Neural cell (in vitro differentiated cells): Measurements from ENCODE around the gene TUBA8. TPM values are rescaled to one million over a fixed set of nuclear protein-coding genes. Genes with fewer than 3 reads are reported as not detected.

ENCODE experiments used
- H2AFZ ChIP-seq: fragments of 200-600, 300-800 bp; sonication (generic), shearing (Covaris generic); 2 replicates; pipeline ENCODE4 v1.6.0; 2014; ENCODE audit warnings: low read depth, mild to moderate bottlenecking, antibody characterized with exemption, low read length, moderate library complexity
- H3F3A ChIP-seq: fragments of 200-600 bp; shearing (Covaris generic); 2 replicates; pipeline ENCODE4 v1.6.1; 2016; ENCODE audit warnings: mild to moderate bottlenecking, moderate library complexity, mixed read lengths, antibody characterized with exemption, low read length; ENCODE audit not compliant: insufficient read depth, poor library complexity, severe bottlenecking
- H3K27ac ChIP-seq: fragments of 200-600, 300-800 bp; sonication (generic), shearing (Covaris generic); 2 replicates; pipeline ENCODE4 v1.5.1; 2014; ENCODE audit warnings: mild to moderate bottlenecking, low read length, moderate library complexity
- H3K27me3 ChIP-seq: fragments of 300-800, 200-600 bp; sonication (generic), shearing (Covaris generic); 2 replicates; pipeline ENCODE4 v1.6.0; 2014; ENCODE audit warnings: mild to moderate bottlenecking, low read depth, low read length, moderate library complexity; ENCODE audit not compliant: insufficient read depth
- H3K36me3 ChIP-seq: fragments of 300-800, 200-600 bp; sonication (generic), shearing (Covaris generic); 2 replicates; pipeline ENCODE4 v1.5.1; 2014; ENCODE audit warnings: mild to moderate bottlenecking, antibody characterized with exemption, low read length, moderate library complexity; ENCODE audit not compliant: insufficient read depth
- H3K4me2 ChIP-seq: fragments of 300-800, 200-600 bp; sonication (generic), shearing (Covaris generic); 2 replicates; pipeline ENCODE4 v1.6.0; 2014; ENCODE audit warnings: mild to moderate bottlenecking, low read length
- H3K4me3 ChIP-seq: fragments of 300-800, 200-600 bp; sonication (generic), shearing (Covaris generic); 2 replicates; pipeline ENCODE4 v1.5.1; 2014; ENCODE audit warnings: mild to moderate bottlenecking, low read length, moderate library complexity
- H3K79me2 ChIP-seq: fragments of 200-600 bp; shearing (Covaris generic); replicated peaks from 2 replicates; pipeline ENCODE4 v1.6.0; 2014; ENCODE audit warnings: mild to moderate bottlenecking, low read length, moderate library complexity; ENCODE audit not compliant: insufficient read depth
- H3K9ac ChIP-seq: fragments of 300-800, 200-600 bp; sonication (generic), shearing (Covaris generic); 2 replicates; pipeline ENCODE4 v1.6.1; 2016; ENCODE audit warnings: mild to moderate bottlenecking, low read length, mixed read lengths
- H3K9me2 ChIP-seq: fragments of 200-600 bp; shearing (Covaris generic); 2 replicates; pipeline ENCODE4 v1.6.1; 2016; ENCODE audit warnings: mild to moderate bottlenecking, low read length, mixed read lengths; ENCODE audit not compliant: insufficient read depth
- H3K9me3 ChIP-seq: fragments of 200-600, 300-800 bp; sonication (generic), shearing (Covaris generic); 2 replicates; pipeline ENCODE4 v1.6.1; 2016; ENCODE audit warnings: mild to moderate bottlenecking, mixed run types, low read length, moderate library complexity, mixed read lengths
- H4K20me1 ChIP-seq: fragments of 200-600 bp; shearing (Covaris generic); 2 replicates; pipeline ENCODE4 v1.6.1; 2016; ENCODE audit warnings: mild to moderate bottlenecking, mixed run types; ENCODE audit not compliant: insufficient read depth
- EP300 ChIP-seq: fragments of 450-650 bp; conservative IDR thresholded peaks from 2 replicates; pipeline ENCODE4 v1.6.1; 2014; ENCODE audit warnings: antibody characterized with exemption, mild to moderate bottlenecking, moderate library complexity; ENCODE audit not compliant: poor library complexity, severe bottlenecking
- EZH2 ChIP-seq: fragments of 200-600, 300-800 bp; shearing (Covaris generic), sonication (generic); IDR thresholded peaks from 2 replicates; pipeline ENCODE4 v1.6.1; 2014; ENCODE audit warnings: antibody characterized with exemption, low read length, borderline replicate concordance, mild to moderate bottlenecking; ENCODE audit not compliant: insufficient read depth, poor library complexity, severe bottlenecking
- MXI1 ChIP-seq: fragments of 450-650 bp; conservative IDR thresholded peaks from 2 replicates; pipeline ENCODE4 v1.6.1; 2014; ENCODE audit warnings: antibody characterized with exemption, mild to moderate bottlenecking; ENCODE audit not compliant: poor library complexity, severe bottlenecking
- POLR2AphosphoS5 ChIP-seq: IDR thresholded peaks from 2 replicates; pipeline ENCODE4 v1.6.1; 2012
- RAD21 ChIP-seq: fragments of 450-650 bp; conservative IDR thresholded peaks from 2 replicates; pipeline ENCODE4 v1.6.1; 2014; ENCODE audit warnings: antibody characterized with exemption, mild to moderate bottlenecking, moderate library complexity
- REST ChIP-seq: IDR thresholded peaks from 2 replicates; pipeline ENCODE4 v1.6.1; 2012; ENCODE audit warnings: borderline replicate concordance
- SMC3 ChIP-seq: fragments of 450-650 bp; conservative IDR thresholded peaks from 2 replicates; pipeline ENCODE4 v1.6.1; 2014; ENCODE audit warnings: antibody characterized with exemption, mild to moderate bottlenecking, moderate library complexity; ENCODE audit not compliant: poor library complexity
- TAF1 ChIP-seq: IDR thresholded peaks from 2 replicates; pipeline ENCODE4 v1.6.1; 2012; ENCODE audit warnings: low read depth
- polyA plus RNA-seq: library from polyadenylated mRNA; depleted of rRNA; stranded (reverse); fragments of >200 nt; gene quantifications from 2 replicates; pipeline ENCODE4 v1.2.3, GENCODE V29; 2014
- TF ChIP-seq, protein P1 (sequence below): fragments of 450-650 bp; IDR thresholded peaks from 2 replicates; pipeline ENCODE4 v1.5.1; 2014; ENCODE audit warnings: antibody characterized with exemption, mild to moderate bottlenecking, moderate library complexity; ENCODE audit not compliant: poor library complexity, severe bottlenecking

The TUBA8 gene
- polyA plus RNA-seq, 1 donor from 2014 or later = 1.8 TPM

DNA sequence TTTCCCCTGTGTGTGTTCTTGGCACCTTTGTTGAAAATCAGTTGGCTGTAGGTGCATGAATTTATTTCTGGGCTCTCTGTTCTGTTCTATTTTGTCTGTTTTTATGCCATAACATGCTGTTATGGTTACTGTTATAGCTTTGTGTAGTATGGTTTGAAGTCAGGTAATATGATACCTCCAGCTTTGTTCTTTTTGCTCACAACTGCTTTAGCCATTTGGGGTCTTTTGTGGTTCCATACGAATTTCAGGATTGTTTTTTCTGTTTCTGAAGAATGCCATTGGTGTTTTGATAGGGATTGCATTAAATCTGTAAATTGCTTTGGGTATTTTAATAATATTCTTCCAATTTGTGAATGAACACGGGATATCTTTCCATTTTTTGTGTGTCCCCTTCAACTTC is 28.1 kb upstream of the TUBA8 start:
- Histone ChIP-seq H3K9me2 (no peaks in the 10 kb centered on the region), H3K9me3 (no peaks in the 10 kb centered on the region), H3K36me3 (no peaks in the 10 kb centered on the region), H3K79me2 (peaks cover 10% of the 10 kb centered on the region), H4K20me1 (no peaks in the 10 kb centered on the region), H3K27me3 (no peaks in the 10 kb centered on the region), H3K27ac (no peak overlapping the region), H3K4me3 (no peak overlapping the region), H3F3A (no peaks in the 10 kb centered on the region), H3K4me2 (no peak overlapping the region), H2AFZ (no peak overlapping the region), H3K9ac (no peak overlapping the region)
- TF ChIP-seq MXI1 (no peak), SMC3 (no peak), REST (no peak), RAD21 (no peak), TAF1 (no peak), EP300 (no peak), EZH2 (no peak), POLR2AphosphoS5 (no peak)
- TF ChIP-seq, protein P1, sequence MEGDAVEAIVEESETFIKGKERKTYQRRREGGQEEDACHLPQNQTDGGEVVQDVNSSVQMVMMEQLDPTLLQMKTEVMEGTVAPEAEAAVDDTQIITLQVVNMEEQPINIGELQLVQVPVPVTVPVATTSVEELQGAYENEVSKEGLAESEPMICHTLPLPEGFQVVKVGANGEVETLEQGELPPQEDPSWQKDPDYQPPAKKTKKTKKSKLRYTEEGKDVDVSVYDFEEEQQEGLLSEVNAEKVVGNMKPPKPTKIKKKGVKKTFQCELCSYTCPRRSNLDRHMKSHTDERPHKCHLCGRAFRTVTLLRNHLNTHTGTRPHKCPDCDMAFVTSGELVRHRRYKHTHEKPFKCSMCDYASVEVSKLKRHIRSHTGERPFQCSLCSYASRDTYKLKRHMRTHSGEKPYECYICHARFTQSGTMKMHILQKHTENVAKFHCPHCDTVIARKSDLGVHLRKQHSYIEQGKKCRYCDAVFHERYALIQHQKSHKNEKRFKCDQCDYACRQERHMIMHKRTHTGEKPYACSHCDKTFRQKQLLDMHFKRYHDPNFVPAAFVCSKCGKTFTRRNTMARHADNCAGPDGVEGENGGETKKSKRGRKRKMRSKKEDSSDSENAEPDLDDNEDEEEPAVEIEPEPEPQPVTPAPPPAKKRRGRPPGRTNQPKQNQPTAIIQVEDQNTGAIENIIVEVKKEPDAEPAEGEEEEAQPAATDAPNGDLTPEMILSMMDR = no peak

GRCh38 chr22:18083406-18083805 is 27.2 kb upstream of the TUBA8 start:
- Histone ChIP-seq H3F3A (no peaks in the 10 kb centered on the region), H3K9ac (no peak overlapping the region), H2AFZ (no peak overlapping the region), H3K27ac (no peak overlapping the region), H3K27me3 (no peaks in the 10 kb centered on the region), H3K9me2 (no peaks in the 10 kb centered on the region), H3K36me3 (no peaks in the 10 kb centered on the region), H3K9me3 (no peaks in the 10 kb centered on the region), H3K4me3 (no peak overlapping the region), H3K79me2 (peaks cover 6% of the 10 kb centered on the region), H4K20me1 (no peaks in the 10 kb centered on the region), H3K4me2 (no peak overlapping the region)
- TF ChIP-seq POLR2AphosphoS5 (no peak), REST (no peak), TAF1 (no peak), RAD21 (no peak), EZH2 (no peak), MXI1 (no peak), SMC3 (no peak), EP300 (no peak)
- TF ChIP-seq, protein P1 = no peak
